GM12864 (cell line): ENCODE data around the gene MALAT1.
A peak's percentile ranks its signal among the peaks of the same experiment; 100 is the strongest.

ENCODE experiments used
- DNase-seq: peaks from one replicate; pipeline ENCODE4 v3.0.0-alpha.2; 2011; ENCODE audit warnings: low read depth
- H3K4me3 ChIP-seq: 2 replicates; pipeline ENCODE4 v1.5.1; 2011; ENCODE audit warnings: mild to moderate bottlenecking, low read depth, low read length, control low read depth
- CTCF ChIP-seq: IDR thresholded peaks from 2 replicates; pipeline ENCODE4 v1.5.1; 2011; ENCODE audit warnings: low read depth, mild to moderate bottlenecking, moderate library complexity, low read length, control low read depth, inconsistent platforms; ENCODE audit errors: missing control alignments

Gene MALAT1

GRCh38 chr11:65524014-65524740 lies 25.3 kb downstream of the MALAT1 start:
- no peak overlapping the region for H3K4me3 ChIP-seq
- no peak for TF ChIP-seq CTCF
- no peak for DNase-seq

GRCh38 chr11:65524741-65525545 lies 26.1 kb downstream of the MALAT1 start, which contains the start of gene SCYL1:
TSS of gene SCYL1 (plus strand) at chr11:65525083. CDS start at chr11:65525154, 71 bp downstream.
- no peak for TF ChIP-seq CTCF
- H3K4me3 ChIP-seq: peak within 1 kb of the TSS; percentile 94
- no peak for DNase-seq

- peak overlapping the region; percentile 94 for H3K4me3 ChIP-seq
- DNase-seq: no peak
- no peak for TF ChIP-seq CTCF
Measured at GRCh38 chr11:65525546-65526480, 27.0 kb downstream of the MALAT1 start.

- no peak overlapping the region for H3K4me3 ChIP-seq
- TF ChIP-seq CTCF: no peak
- DNase-seq: no peak
Measured at GRCh38 chr11:65526744-65527143, 27.9 kb downstream of the MALAT1 start.

GRCh38 chr11:65528819-65529350 lies 30.0 kb downstream of the MALAT1 start:
- no peak for TF ChIP-seq CTCF
- DNase-seq: no peak
- H3K4me3 ChIP-seq: no peak overlapping the region

- no peak for TF ChIP-seq CTCF
- no peak overlapping the region for H3K4me3 ChIP-seq
- DNase-seq: no peak
Measured at GRCh38 chr11:65529475-65530156, 30.8 kb downstream of the MALAT1 start.
